VCaP (cell line): ENCODE results near the gene KLC3.

Experiments used
- H3K27ac ChIP-seq: fragments of 450-650 bp; 2 replicates; pipeline ENCODE4 v1.5.1; 2017
- CTCF ChIP-seq: fragments of 450-650 bp; conservative IDR thresholded peaks from 2 replicates; pipeline ENCODE4 v1.5.1; 2017; ENCODE audit warnings: mild to moderate bottlenecking, moderate library complexity

Gene KLC3

DNA sequence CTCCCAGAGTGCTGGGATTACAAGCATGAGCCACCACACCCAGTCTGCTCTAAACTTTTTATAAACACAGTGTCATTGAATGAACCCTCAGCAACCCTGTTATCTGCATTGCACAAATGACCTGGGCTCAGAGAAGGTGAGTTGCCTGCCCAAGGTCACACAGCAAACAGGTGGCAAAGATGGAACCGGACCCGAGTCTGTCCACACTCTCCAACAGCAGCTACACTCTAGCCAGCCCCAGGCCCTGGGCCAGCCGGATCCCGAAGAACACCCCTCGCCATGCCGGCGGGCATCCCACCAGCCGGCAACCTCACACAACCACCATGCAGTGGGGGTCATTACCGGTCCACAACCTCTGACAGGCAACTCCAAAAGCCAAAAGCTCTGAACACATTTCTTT, 15.4 kb downstream of the KLC3 start:
- TF ChIP-seq CTCF, result no peak
- H3K27ac ChIP-seq, result no peak overlapping the region

DNA sequence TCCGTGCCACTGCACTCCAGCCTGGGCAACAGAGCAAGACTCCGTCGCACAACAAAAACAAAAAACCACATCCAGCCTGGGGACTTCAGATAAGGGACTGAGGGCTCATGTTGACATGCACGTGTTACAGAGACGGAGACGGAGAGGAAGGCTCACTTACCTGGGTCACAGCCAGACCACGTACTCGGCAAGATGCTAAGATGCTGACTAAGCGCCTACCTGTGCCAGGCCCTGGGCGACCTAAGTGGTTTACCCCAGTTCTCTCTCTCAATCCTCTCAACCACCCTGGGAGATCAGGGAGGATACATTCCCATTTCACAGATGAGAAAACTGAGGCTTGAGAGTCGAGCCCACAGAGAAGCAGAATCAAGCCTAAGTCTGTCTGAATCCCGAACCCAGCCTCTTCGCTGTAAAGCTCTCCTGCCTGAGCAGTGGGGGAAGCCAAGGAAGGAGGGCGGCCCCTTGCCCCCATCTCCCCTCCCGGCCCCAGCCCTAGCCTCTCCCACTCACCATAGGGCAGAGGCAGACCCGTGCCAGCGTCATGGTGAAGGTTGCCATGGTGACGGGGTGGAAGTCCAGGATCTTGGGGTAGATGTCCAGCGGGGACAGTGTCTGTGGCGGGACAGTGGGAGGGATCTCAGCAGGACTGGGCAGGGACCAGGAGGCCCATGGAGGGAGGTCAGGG, 16.4 kb downstream of the KLC3 start:
- TF ChIP-seq CTCF, result no peak
- no peak overlapping the region for H3K27ac ChIP-seq

DNA sequence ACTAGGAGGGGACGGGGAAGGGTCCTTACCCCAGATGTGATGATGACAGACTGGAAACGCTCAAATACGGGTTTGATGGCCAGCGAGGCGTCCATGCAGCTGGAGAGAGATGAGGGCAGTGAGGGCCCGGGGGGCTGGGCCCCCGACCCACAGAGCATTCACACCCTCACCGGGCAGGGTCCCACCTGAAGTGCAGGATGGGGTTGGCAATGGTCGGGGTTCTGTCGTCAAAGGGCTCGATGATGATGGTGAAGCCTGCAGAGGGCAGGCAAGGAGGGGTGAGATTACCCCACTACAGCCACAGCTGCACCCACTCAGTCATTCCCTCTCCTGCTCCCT, 16.9 kb downstream of the KLC3 start:
- no peak overlapping the region for H3K27ac ChIP-seq
- no peak for TF ChIP-seq CTCF

DNA sequence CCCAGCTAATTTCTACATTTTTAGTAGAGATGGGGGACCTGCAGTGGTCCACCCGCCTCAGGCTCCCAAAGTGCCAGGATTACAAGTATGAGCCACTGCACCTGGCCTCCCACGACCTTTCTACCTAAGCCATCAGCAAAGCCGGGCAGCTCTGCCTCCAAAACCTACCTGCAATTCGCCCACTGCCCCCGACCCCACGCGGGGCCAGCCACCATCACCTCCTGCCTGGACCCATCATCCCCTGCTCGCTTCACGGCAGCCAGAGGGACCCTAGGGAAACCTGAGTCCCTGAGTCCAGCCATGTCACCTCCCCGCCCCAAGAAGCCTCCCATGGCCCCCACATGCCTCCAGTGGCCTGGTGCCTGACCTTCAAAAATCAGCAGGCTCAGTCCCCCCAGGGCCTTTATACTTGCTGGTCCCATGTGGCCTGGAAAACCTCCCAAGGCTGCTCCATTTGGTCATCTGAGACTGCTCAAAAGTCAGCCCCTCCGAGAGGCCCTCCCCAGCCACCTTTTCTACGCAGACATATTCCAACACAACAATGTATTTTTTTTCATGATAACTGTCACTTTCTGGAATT, 17.8 kb downstream of the KLC3 start:
- TF ChIP-seq CTCF, result no peak
- no peak overlapping the region for H3K27ac ChIP-seq

DNA sequence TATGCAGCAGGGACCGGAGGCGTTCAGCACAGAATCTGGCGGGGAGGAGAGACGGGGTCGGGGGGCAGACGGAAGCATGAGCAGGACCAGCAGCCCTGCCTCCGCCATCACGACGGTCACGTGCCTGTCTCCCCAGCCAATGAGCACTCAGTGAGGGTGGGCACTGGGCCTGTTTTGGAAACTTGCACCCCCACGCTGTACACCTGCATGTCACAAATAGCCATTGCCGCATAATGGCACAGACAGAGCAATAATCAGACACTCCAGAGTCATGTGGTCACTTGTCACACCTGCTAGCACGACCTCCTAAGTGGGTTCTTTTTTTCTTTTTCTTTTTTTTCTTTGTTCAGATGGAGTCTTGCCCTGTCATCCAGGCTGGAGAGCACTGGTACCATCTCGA, 21.1 kb downstream of the KLC3 start:
- TF ChIP-seq CTCF, result no peak
- H3K27ac ChIP-seq, result no peak overlapping the region

DNA sequence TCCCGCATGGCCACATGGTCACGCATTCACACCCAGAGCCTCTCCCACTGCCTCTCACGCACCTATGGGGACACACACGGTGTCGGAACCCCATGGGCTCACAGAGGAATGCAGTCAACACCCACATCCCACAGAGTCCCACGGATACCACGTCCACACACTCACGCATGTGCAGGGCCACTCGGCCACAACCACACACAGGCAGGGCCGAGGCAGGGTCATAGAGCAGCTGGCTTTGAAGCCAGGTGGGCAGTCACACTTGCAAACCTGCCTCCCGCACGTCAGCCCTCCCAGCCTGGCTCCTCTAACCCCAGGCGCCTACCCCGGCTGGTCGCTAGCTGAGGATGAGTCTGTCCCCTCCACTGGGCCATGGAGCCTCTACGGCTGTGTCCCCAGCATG, 21.7 kb downstream of the KLC3 start:
- no peak for TF ChIP-seq CTCF
- H3K27ac ChIP-seq, result no peak overlapping the region

DNA sequence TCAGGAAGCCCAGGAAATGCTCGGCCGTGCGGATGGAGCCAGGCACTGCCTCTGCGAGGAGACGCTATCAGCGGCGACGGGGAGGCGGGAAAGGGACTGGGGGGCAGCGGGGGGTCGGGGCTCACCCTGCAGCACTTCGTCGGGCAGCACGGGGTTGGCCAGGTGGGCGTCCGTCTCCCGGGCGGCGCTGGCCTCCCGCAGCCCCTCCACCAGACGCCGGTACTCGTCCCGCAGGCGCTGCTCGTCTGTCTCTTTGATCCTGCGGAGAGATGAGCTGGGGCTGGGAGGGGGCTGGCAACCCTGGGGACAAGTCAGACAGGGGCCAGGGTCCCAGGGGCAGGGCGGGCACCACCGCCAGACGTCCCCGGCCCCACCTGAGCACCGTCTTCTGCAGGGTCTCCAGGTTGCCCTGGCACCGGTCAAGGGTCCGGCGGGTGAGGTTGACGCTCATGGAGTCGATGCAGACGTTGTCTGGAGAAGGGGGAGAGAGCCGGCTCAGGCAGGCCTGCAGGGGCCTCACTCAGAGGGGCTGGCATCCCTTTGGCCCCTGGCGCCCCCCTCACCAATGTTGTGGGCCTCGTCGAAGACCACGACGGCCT, 23.4 kb downstream of the KLC3 start:
- H3K27ac ChIP-seq, result no peak overlapping the region
- TF ChIP-seq CTCF, result no peak
